OCI-LY1 (cell line): ENCODE results near the gene MAPT.

Experiments used
- EZH2 ChIP-seq: fragments of 200-600 bp; sonication (generic), shearing (Covaris generic); IDR thresholded peaks from 2 replicates; pipeline ENCODE4 v1.8.0; 2017; ENCODE audit warnings: borderline replicate concordance, mixed run types, mild to moderate bottlenecking, antibody characterized with exemption, low read length, moderate library complexity, mixed read lengths
- TF ChIP-seq, protein P1 (sequence below): fragments of 200-600 bp; sonication (generic), shearing (Covaris generic); IDR thresholded peaks from 2 replicates; pipeline ENCODE4 v1.5.1; 2017; ENCODE audit warnings: mild to moderate bottlenecking, antibody characterized with exemption, low read length, moderate library complexity, mixed read lengths

DNA sequence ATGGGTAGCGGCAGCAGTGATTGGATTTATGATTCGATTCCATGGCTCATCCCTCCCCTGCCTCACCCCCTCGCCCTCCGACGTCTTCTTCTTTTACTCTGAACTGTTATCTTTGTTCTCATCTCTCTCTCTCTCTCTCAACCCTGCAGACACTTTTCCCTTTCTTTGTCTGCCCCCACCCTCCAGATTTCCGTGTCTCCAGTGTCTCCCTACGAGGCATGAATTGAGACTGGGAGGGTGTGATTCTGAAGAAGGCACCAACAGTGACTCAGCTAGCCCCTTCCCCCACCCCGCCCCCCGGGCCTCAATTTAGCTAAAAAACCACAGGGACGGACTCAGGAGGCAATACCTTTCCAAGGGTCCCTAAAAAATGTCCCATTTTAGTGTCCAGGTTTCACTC lies 57.0 kb downstream of the MAPT start:
- TF ChIP-seq, protein P1, sequence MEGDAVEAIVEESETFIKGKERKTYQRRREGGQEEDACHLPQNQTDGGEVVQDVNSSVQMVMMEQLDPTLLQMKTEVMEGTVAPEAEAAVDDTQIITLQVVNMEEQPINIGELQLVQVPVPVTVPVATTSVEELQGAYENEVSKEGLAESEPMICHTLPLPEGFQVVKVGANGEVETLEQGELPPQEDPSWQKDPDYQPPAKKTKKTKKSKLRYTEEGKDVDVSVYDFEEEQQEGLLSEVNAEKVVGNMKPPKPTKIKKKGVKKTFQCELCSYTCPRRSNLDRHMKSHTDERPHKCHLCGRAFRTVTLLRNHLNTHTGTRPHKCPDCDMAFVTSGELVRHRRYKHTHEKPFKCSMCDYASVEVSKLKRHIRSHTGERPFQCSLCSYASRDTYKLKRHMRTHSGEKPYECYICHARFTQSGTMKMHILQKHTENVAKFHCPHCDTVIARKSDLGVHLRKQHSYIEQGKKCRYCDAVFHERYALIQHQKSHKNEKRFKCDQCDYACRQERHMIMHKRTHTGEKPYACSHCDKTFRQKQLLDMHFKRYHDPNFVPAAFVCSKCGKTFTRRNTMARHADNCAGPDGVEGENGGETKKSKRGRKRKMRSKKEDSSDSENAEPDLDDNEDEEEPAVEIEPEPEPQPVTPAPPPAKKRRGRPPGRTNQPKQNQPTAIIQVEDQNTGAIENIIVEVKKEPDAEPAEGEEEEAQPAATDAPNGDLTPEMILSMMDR, result no peak
- no peak for TF ChIP-seq EZH2
